OCI-LY1 (cell line): ENCODE results near the gene PLPP6.

Source experiments
- EZH2 ChIP-seq: fragments of 200-600 bp; sonication (generic), shearing (Covaris generic); IDR thresholded peaks from 2 replicates; pipeline ENCODE4 v1.8.0; 2017; ENCODE audit warnings: borderline replicate concordance, mixed run types, mild to moderate bottlenecking, antibody characterized with exemption, low read length, moderate library complexity, mixed read lengths
- TF ChIP-seq, protein P1 (sequence below): fragments of 200-600 bp; sonication (generic), shearing (Covaris generic); IDR thresholded peaks from 2 replicates; pipeline ENCODE4 v1.5.1; 2017; ENCODE audit warnings: mild to moderate bottlenecking, antibody characterized with exemption, low read length, moderate library complexity, mixed read lengths

DNA sequence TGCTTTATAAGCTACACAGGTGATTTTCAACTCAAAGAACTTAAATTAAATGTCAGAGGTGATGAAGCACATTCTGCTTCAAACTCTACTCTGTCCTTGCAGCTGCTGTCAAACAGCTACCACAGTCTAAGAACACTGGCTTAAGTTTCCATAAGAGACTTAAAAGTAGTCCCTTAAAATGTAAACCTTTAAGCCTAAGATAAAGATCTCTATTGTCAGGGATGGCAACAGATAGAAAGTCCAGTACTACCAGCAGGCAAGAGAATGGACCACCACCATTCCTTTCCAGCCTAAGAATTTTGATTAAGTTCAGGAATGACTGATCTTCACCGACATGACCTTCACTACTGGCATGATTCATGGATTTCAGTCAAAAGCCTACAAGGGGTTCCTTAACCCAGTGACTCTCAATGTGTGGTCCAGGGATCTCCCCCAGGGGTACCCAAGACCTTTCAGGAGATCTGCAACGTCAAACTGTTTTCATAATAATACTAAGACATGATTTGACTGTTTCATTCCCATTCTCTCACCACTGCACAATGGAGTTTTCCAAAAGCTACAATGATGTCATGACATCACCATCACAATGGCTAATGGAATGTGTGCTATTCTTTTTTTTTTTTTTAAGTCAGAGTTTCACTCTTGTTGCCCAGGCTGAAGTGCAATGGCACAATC, 41.1 kb upstream of the PLPP6 start:
- TF ChIP-seq, protein P1, sequence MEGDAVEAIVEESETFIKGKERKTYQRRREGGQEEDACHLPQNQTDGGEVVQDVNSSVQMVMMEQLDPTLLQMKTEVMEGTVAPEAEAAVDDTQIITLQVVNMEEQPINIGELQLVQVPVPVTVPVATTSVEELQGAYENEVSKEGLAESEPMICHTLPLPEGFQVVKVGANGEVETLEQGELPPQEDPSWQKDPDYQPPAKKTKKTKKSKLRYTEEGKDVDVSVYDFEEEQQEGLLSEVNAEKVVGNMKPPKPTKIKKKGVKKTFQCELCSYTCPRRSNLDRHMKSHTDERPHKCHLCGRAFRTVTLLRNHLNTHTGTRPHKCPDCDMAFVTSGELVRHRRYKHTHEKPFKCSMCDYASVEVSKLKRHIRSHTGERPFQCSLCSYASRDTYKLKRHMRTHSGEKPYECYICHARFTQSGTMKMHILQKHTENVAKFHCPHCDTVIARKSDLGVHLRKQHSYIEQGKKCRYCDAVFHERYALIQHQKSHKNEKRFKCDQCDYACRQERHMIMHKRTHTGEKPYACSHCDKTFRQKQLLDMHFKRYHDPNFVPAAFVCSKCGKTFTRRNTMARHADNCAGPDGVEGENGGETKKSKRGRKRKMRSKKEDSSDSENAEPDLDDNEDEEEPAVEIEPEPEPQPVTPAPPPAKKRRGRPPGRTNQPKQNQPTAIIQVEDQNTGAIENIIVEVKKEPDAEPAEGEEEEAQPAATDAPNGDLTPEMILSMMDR: no peak
- TF ChIP-seq EZH2: no peak
